ENCODE measurements around the gene ACER2.
"Not testable (repeated sequence)": the region's sequence is repeated elsewhere in the genome, so short reads cannot be mapped to it uniquely, and the experiment has no call there.

ACER2 gene

GRCh38 chr9:19408693-19409400 lies at the start of gene ACER2:
Gene ACER2 (plus strand): TSS chr9:19409009. CDS start chr9:19409085, 76 bp downstream.
- peak; percentile 98 for DNase-seq (ENCODE audit: low spot score)

GRCh38 chr9:19369107-19369506 lies 39.7 kb upstream of the ACER2 start:
- DNase-seq (ENCODE audit: low spot score): no peak

GRCh38 chr9:19371942-19372341 lies 36.9 kb upstream of the ACER2 start:
- peak; percentile 8 for DNase-seq (ENCODE audit: low spot score)

GRCh38 chr9:19372567-19372966 lies 36.2 kb upstream of the ACER2 start:
- DNase-seq (ENCODE audit: low spot score): no peak

GRCh38 chr9:19373527-19373926 lies 35.3 kb upstream of the ACER2 start:
- DNase-seq (ENCODE audit: low spot score): no peak

GRCh38 chr9:19375538-19375937 lies 33.3 kb upstream of the ACER2 start:
- DNase-seq (ENCODE audit: low spot score): no peak

- DNase-seq (ENCODE audit: low spot score): no peak
Measured at GRCh38 chr9:19376931-19377330, 31.9 kb upstream of the ACER2 start.

- no peak for DNase-seq (ENCODE audit: low spot score)
Measured at GRCh38 chr9:19378164-19378563, 30.6 kb upstream of the ACER2 start.

GRCh38 chr9:19378647-19379046 lies 30.2 kb upstream of the ACER2 start:
- no peak for DNase-seq (ENCODE audit: low spot score)

GRCh38 chr9:19379283-19379682 lies 29.5 kb upstream of the ACER2 start:
- no peak for DNase-seq (ENCODE audit: low spot score)

- DNase-seq (ENCODE audit: low spot score): peak; percentile 14
Measured at GRCh38 chr9:19379697-19380046, 29.1 kb upstream of the ACER2 start.

- no peak for DNase-seq (ENCODE audit: low spot score)
Measured at GRCh38 chr9:19380826-19381075, 28.1 kb upstream of the ACER2 start.

- DNase-seq (ENCODE audit: low spot score): no peak
Measured at GRCh38 chr9:19381656-19382055, 27.2 kb upstream of the ACER2 start.

GRCh38 chr9:19385212-19385611 lies 23.6 kb upstream of the ACER2 start:
- not testable (repeated sequence) for DNase-seq (ENCODE audit: low spot score)

- DNase-seq (ENCODE audit: low spot score): no peak
Measured at GRCh38 chr9:19385786-19386501, 22.9 kb upstream of the ACER2 start.

- DNase-seq (ENCODE audit: low spot score): no peak
Measured at GRCh38 chr9:19386502-19387044, 22.2 kb upstream of the ACER2 start.

GRCh38 chr9:19387317-19387716 lies 21.5 kb upstream of the ACER2 start:
- DNase-seq (ENCODE audit: low spot score): no peak

GRCh38 chr9:19389539-19389938 lies 19.3 kb upstream of the ACER2 start:
- DNase-seq (ENCODE audit: low spot score): not testable (repeated sequence)

GRCh38 chr9:19397845-19398244 lies 11.0 kb upstream of the ACER2 start:
- DNase-seq (ENCODE audit: low spot score): no peak

- DNase-seq (ENCODE audit: low spot score): not testable (repeated sequence)
Measured at GRCh38 chr9:19403231-19403630, 5.6 kb upstream of the ACER2 start.

GRCh38 chr9:19404283-19405075 lies 4.3 kb upstream of the ACER2 start:
- no peak for DNase-seq (ENCODE audit: low spot score)

GRCh38 chr9:19405771-19406170 lies 3.0 kb upstream of the ACER2 start:
- no peak for DNase-seq (ENCODE audit: low spot score)

- DNase-seq (ENCODE audit: low spot score): no peak
Measured at GRCh38 chr9:19408316-19408692, 505 bp upstream of the ACER2 start.

All from iPS-NIHi11 (cell line).